LNCaP clone FGC (cell line): ENCODE results near the gene KCP.

Source experiments
- DNase-seq: peaks from one replicate; pipeline ENCODE4 v3.0.0-alpha.2; 2011; ENCODE audit warnings: low read depth
- H3K4me3 ChIP-seq: 2 replicates; pipeline ENCODE4 v1.5.1; 2011; ENCODE audit warnings: mild to moderate bottlenecking, low read depth, low read length, control low read depth
- CTCF ChIP-seq: IDR thresholded peaks from 2 replicates; pipeline ENCODE4 v1.5.1; 2012; ENCODE audit warnings: mild to moderate bottlenecking; ENCODE audit not compliant: control insufficient read depth, insufficient read depth; ENCODE audit errors: extremely low read depth

Gene KCP

GRCh38 chr7:128860158-128861073, 50.1 kb downstream of the KCP start:
- H3K4me3 ChIP-seq = no peak overlapping the region
- no peak for TF ChIP-seq CTCF
- DNase-seq = no peak

- no peak overlapping the region for H3K4me3 ChIP-seq
- DNase-seq = no peak
- no peak for TF ChIP-seq CTCF
These were observed 51.0 kb downstream of the KCP start for GRCh38 chr7:128859232-128860157.

GRCh38 chr7:128858380-128859231, 51.9 kb downstream of the KCP start:
- no peak overlapping the region for H3K4me3 ChIP-seq

GRCh38 chr7:128856001-128856718, 54.3 kb downstream of the KCP start:
- DNase-seq = no peak
- no peak overlapping the region for H3K4me3 ChIP-seq
- TF ChIP-seq CTCF = no peak

More at GRCh38 chr7:128858380-128859231, 51.9 kb downstream of the KCP start:
- DNase-seq = no peak
- TF ChIP-seq CTCF = no peak

GRCh38 chr7:128855559-128855958, 55.0 kb downstream of the KCP start:
- DNase-seq = no peak
- no peak for TF ChIP-seq CTCF
- no peak overlapping the region for H3K4me3 ChIP-seq

- no peak for TF ChIP-seq CTCF
- no peak for DNase-seq
- no peak overlapping the region for H3K4me3 ChIP-seq
These were observed 56.1 kb downstream of the KCP start for GRCh38 chr7:128854396-128854795.
